IMR-90 (cell line): ENCODE data around the gene SLAMF1. TPM values are rescaled to one million over a fixed set of nuclear protein-coding genes. Genes with fewer than 3 reads are reported as not detected.

ENCODE experiments used
- ATAC-seq: fragments of 200-7000 bp; cut with Tn5 transposase; 2 replicates; pipeline ENCODE4 v1.9.1; 2020; ENCODE audit warnings: low read depth, mild to moderate bottlenecking, moderate library complexity
- BruUV-seq: library from RNA; stranded (reverse); fragments of 400-500 nt; replicated peaks from 2 replicates; lab custom pipeline; 2021; lab: Mats Ljungman, UMichigan
- CTCF ChIA-PET: fragments of 300-600 bp; formaldehyde crosslinking; extraction: SDS; loops from one replicate; lab custom pipeline; 2021; ENCODE audit warnings: antibody characterized with exemption; lab: Yijun Ruan, JAX
- POLR2A ChIA-PET: fragments of 300-600 bp; sonication (Branson Sonifier 250); formaldehyde crosslinking; loops from one replicate; lab custom pipeline; 2022; ENCODE audit warnings: antibody characterized with exemption; ENCODE audit not compliant: unreplicated experiment; lab: Charles Lee
- DNase-seq: peaks from one replicate; pipeline ENCODE4 v3.0.0; 2013
- H2AFZ ChIP-seq: replicated peaks from 2 replicates; pipeline ENCODE3; 2013; ENCODE audit warnings: low read length, mild to moderate bottlenecking; ENCODE audit not compliant: poor library complexity
- H2AK5ac ChIP-seq: 2 replicates; pipeline ENCODE4 v1.6.1; 2013; ENCODE audit warnings: low read depth, low read length, inconsistent platforms
- H2AK9ac ChIP-seq: replicated peaks from 2 replicates; pipeline ENCODE3; 2013; ENCODE audit warnings: mild to moderate bottlenecking, low read depth, low read length, moderate library complexity; ENCODE audit not compliant: poor library complexity
- H2BK120ac ChIP-seq: 2 replicates; pipeline ENCODE4 v1.6.1; 2013; ENCODE audit warnings: low read depth, low read length, inconsistent platforms
- H2BK15ac ChIP-seq: 3 replicates; pipeline ENCODE4 v1.6.1; 2013; ENCODE audit warnings: low read depth, low read length, inconsistent platforms
- H2BK20ac ChIP-seq: 2 replicates; pipeline ENCODE4 v1.6.1; 2013; ENCODE audit warnings: low read depth, mild to moderate bottlenecking, inconsistent platforms, low read length, moderate library complexity
- H2BK5ac ChIP-seq: 2 replicates; pipeline ENCODE4 v1.6.1; 2013; ENCODE audit warnings: mild to moderate bottlenecking, low read depth, low read length, inconsistent platforms; ENCODE audit not compliant: poor library complexity, severe bottlenecking
- H3K14ac ChIP-seq: replicated peaks from 2 replicates; pipeline ENCODE4 v1.6.1; 2013; ENCODE audit warnings: low read depth, low read length, inconsistent platforms
- H3K18ac ChIP-seq: 2 replicates; pipeline ENCODE4 v1.6.1; 2013; ENCODE audit warnings: low read depth, low read length, control low read depth
- H3K23ac ChIP-seq: 2 replicates; pipeline ENCODE4 v1.6.1; 2013; ENCODE audit warnings: low read depth, low read length, inconsistent platforms
- H3K27ac ChIP-seq: 2 replicates; pipeline ENCODE4 v1.5.1; 2013; ENCODE audit warnings: mild to moderate bottlenecking, control low read depth, low read length; ENCODE audit not compliant: insufficient read depth
- H3K27me3 ChIP-seq: 2 replicates; pipeline ENCODE4 v1.6.1; 2013; ENCODE audit warnings: low read length; ENCODE audit not compliant: control insufficient read depth, insufficient read depth
- H3K36me3 ChIP-seq: 2 replicates; pipeline ENCODE4 v1.6.1; 2013; ENCODE audit warnings: low read length, mixed read lengths; ENCODE audit not compliant: control insufficient read depth, insufficient read depth
- H3K4ac ChIP-seq: 2 replicates; pipeline ENCODE4 v1.6.1; 2013; ENCODE audit warnings: low read depth, low read length, inconsistent platforms
- H3K4me1 ChIP-seq: 2 replicates; pipeline ENCODE4 v1.6.1; 2013; ENCODE audit warnings: low read length, mixed read lengths; ENCODE audit not compliant: control insufficient read depth, insufficient read depth
- H3K4me2 ChIP-seq: 2 replicates; pipeline ENCODE4 v1.6.1; 2013; ENCODE audit warnings: low read depth, mild to moderate bottlenecking, control low read depth, low read length, moderate library complexity
- H3K4me3 ChIP-seq: 2 replicates; pipeline ENCODE4 v1.5.1; 2013; ENCODE audit warnings: low read depth, mild to moderate bottlenecking, control low read depth, low read length, moderate library complexity; ENCODE audit not compliant: insufficient read depth
- H3K56ac ChIP-seq: 2 replicates; pipeline ENCODE4 v1.6.1; 2013; ENCODE audit warnings: low read length, inconsistent platforms; ENCODE audit not compliant: insufficient read depth; ENCODE audit errors: extremely low read depth
- H3K79me1 ChIP-seq, 2 experiments: 2 replicates each; pipeline ENCODE4 v1.6.1; 2013; ENCODE audit warnings: low read length in 2 of 2, inconsistent platforms in 1 of 2, low read depth in 1 of 2
- H3K9ac ChIP-seq: 2 replicates; pipeline ENCODE4 v1.6.1; 2013; ENCODE audit warnings: low read depth, low read length, control low read depth
- H3K9me1 ChIP-seq: 2 replicates; pipeline ENCODE4 v1.6.1; 2013; ENCODE audit warnings: low read length, inconsistent platforms; ENCODE audit not compliant: insufficient read depth
- H3K9me3 ChIP-seq: 2 replicates; pipeline ENCODE4 v1.6.1; 2013; ENCODE audit warnings: low read length; ENCODE audit not compliant: control insufficient read depth, insufficient read depth
- H4K20me1 ChIP-seq: 2 replicates; pipeline ENCODE4 v1.6.1; 2013; ENCODE audit warnings: low read length, inconsistent platforms; ENCODE audit not compliant: insufficient read depth
- H4K5ac ChIP-seq: 2 replicates; pipeline ENCODE4 v1.6.1; 2013; ENCODE audit warnings: mild to moderate bottlenecking, low read depth, low read length, control low read depth
- H4K8ac ChIP-seq, 2 experiments: 2 replicates each; pipeline ENCODE4 v1.6.1; 2013; ENCODE audit warnings: low read depth in 2 of 2, low read length in 2 of 2, control low read depth in 1 of 2, inconsistent platforms in 1 of 2
- H4K91ac ChIP-seq: 2 replicates; pipeline ENCODE4 v1.6.1; 2013; ENCODE audit warnings: low read depth, low read length, inconsistent platforms; ENCODE audit not compliant: insufficient read depth
- BHLHE40 ChIP-seq: fragments of 150-350 bp; IDR thresholded peaks from 2 replicates; pipeline ENCODE4 v1.6.1; 2016; ENCODE audit warnings: mild to moderate bottlenecking, low read depth, low read length
- CEBPB ChIP-seq: IDR thresholded peaks from 2 replicates; pipeline ENCODE4 v1.6.1; 2012; ENCODE audit warnings: low read depth, low read length, improper control_type of control experiment
- CHD1 ChIP-seq: IDR thresholded peaks from 2 replicates; pipeline ENCODE4 v1.6.1; 2012; ENCODE audit warnings: low read depth, low read length, improper control_type of control experiment
- CTCF ChIP-seq: conservative IDR thresholded peaks from 2 replicates; pipeline ENCODE4 v1.5.1; 2012; ENCODE audit warnings: mild to moderate bottlenecking, low read depth, low read length, improper control_type of control experiment
- ELK1 ChIP-seq: fragments of 150-350 bp; IDR thresholded peaks from 2 replicates; pipeline ENCODE4 v1.6.1; 2016; ENCODE audit warnings: low read depth, mild to moderate bottlenecking, low read length, moderate library complexity, borderline replicate concordance
- FOS ChIP-seq: fragments of 150-350 bp; IDR thresholded peaks from 2 replicates; pipeline ENCODE4 v1.6.1; 2016; ENCODE audit warnings: low read depth, low read length
- MAFK ChIP-seq: IDR thresholded peaks from 2 replicates; pipeline ENCODE4 v1.6.1; 2012; ENCODE audit warnings: low read depth, low read length, improper control_type of control experiment
- MAZ ChIP-seq: IDR thresholded peaks from 2 replicates; pipeline ENCODE4 v1.6.1; 2012; ENCODE audit warnings: low read depth, mild to moderate bottlenecking, low read length, improper control_type of control experiment, moderate library complexity, borderline replicate concordance
- MXI1 ChIP-seq: IDR thresholded peaks from 2 replicates; pipeline ENCODE4 v1.6.1; 2012; ENCODE audit warnings: low read depth, mild to moderate bottlenecking, low read length, moderate library complexity, borderline replicate concordance
- NFE2L2 ChIP-seq: fragments of 150-350 bp; IDR thresholded peaks from 2 replicates; pipeline ENCODE4 v1.6.1; 2016; ENCODE audit warnings: low read depth, mild to moderate bottlenecking, low read length
- POLR2A ChIP-seq: IDR thresholded peaks from 2 replicates; pipeline ENCODE4 v1.6.1; 2012; ENCODE audit warnings: mild to moderate bottlenecking, low read depth, low read length
- RAD21 ChIP-seq: IDR thresholded peaks from 2 replicates; pipeline ENCODE4 v1.6.1; 2012; ENCODE audit warnings: low read length, improper control_type of control experiment
- RCOR1 ChIP-seq: IDR thresholded peaks from 2 replicates; pipeline ENCODE4 v1.6.1; 2012; ENCODE audit warnings: mild to moderate bottlenecking, low read length, improper control_type of control experiment; ENCODE audit not compliant: insufficient replicate concordance
- RFX5 ChIP-seq: IDR thresholded peaks from 2 replicates; pipeline ENCODE4 v1.8.0; 2012; ENCODE audit warnings: low read depth, mild to moderate bottlenecking, low read length, moderate library complexity
- SMC3 ChIP-seq: fragments of 150-350 bp; IDR thresholded peaks from 2 replicates; pipeline ENCODE4 v1.6.1; 2016; ENCODE audit warnings: low read depth, mild to moderate bottlenecking, antibody characterized with exemption, low read length, moderate library complexity
- USF2 ChIP-seq: fragments of 150-350 bp; IDR thresholded peaks from 2 replicates; pipeline ENCODE4 v1.6.1; 2017; ENCODE audit warnings: mild to moderate bottlenecking, antibody characterized with exemption, low read length, low read depth
- WGBS, 2 experiments: methylation state at CpG; one replicate each; pipeline versions ENCODE4 v1.1.5 to v1.1.7; 2013; ENCODE audit warnings: missing lambda C conversion rate in 2 of 2; ENCODE audit not compliant: insufficient read length in 1 of 2; ENCODE audit errors: extremely low coverage in 2 of 2; 5-methylcytosine and 5-hydroxymethylcytosine counted together
- dilution Hi-C: fragments of 300-500 bp; cut with HindIII; formaldehyde crosslinking; loops from one replicate; pipeline ENCODE4 v1.14.3; 2018; ENCODE audit warnings: low sequenced_read_pairs; ENCODE audit not compliant: unreplicated experiment
- in situ Hi-C: fragments of 300-500 bp; cut with MboI; formaldehyde crosslinking; loops from 3 replicates; pipeline ENCODE4 v1.14.3; 2019; ENCODE audit warnings: low sequenced_read_pairs, inconsistent platforms, mixed read lengths
- intact Hi-C: fragments of 100-400 bp; cut with micrococcal nuclease; formaldehyde crosslinking; loops from 2 replicates; pipeline ENCODE4 v1.10.0; 2022
- polyA plus RNA-seq, 3 experiments: library from polyadenylated mRNA; depleted of rRNA; stranded (reverse); fragments of >200 nt; gene quantifications; 2 replicates each; pipeline ENCODE4 v1.2.3, GENCODE V29; 2012; ENCODE audit warnings: low replicate concordance in 1 of 3
- total RNA-seq: library from RNA; depleted of rRNA; stranded (reverse); fragments of >200 nt; gene quantifications from 2 replicates; pipeline ENCODE4 v1.2.3, GENCODE V29; 2012

SLAMF1 gene
- total and polyA plus RNA-seq, 2 of the 4 experiments (the other 2 are of a cell fraction), result not detected

DNA sequence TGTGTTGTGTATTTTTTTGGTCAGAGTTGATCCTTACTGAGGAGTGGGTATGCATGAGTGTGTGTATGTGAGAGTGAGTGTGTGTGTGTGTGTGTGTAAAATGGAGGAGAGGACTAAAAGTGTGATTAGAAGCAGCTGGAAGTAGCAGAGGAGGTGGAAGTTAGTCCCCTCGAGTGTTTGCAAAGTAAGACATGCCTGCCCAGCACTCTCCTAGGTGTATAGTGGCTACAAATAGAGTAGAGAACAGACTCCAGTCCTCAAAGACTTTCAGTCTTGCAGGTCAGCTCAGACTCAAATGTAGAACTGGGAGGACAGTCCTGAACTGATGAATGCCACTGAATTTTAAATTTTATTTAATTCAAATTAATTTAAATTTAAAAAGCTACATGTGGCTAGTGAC lies 28.5 kb downstream of the SLAMF1 start:
- Histone ChIP-seq H3K18ac (no peak overlapping the region), H3K36me3 (no peaks in the 10 kb centered on the region), H3K27ac (no peak overlapping the region), H2AFZ (no peak overlapping the region), H3K4me1 (no peaks in the 10 kb centered on the region), H2BK120ac (no peak overlapping the region), H3K4ac (no peak overlapping the region), H2BK15ac (no peak overlapping the region), H4K8ac (no peak overlapping the region), H3K9me3 (no peaks in the 10 kb centered on the region), H2AK5ac (no peak overlapping the region), H3K14ac (no peak overlapping the region), H2BK5ac (no peak overlapping the region), H3K56ac (no peak overlapping the region), H4K20me1 (no peaks in the 10 kb centered on the region), H3K23ac (no peak overlapping the region), H3K79me1 (no peaks in the 10 kb centered on the region), H3K27me3 (no peaks in the 10 kb centered on the region), H3K4me2 (no peak overlapping the region), H3K4me3 (no peak overlapping the region), H2AK9ac (no peak overlapping the region), H4K91ac (no peak overlapping the region), H3K9ac (no peak overlapping the region), H2BK20ac (no peak overlapping the region), H3K9me1 (no peaks in the 10 kb centered on the region), H4K5ac (no peak overlapping the region)
- ATAC-seq (no peak), DNase-seq (no peak)
- TF ChIP-seq SMC3, result no peak
- no peak for TF ChIP-seq BHLHE40
- no peak for TF ChIP-seq USF2
- no peak for TF ChIP-seq CHD1
- no peak for TF ChIP-seq MAZ
- no peak for TF ChIP-seq FOS
- TF ChIP-seq ELK1, result no peak
- no peak for TF ChIP-seq NFE2L2
- TF ChIP-seq RCOR1, result no peak
- no peak for TF ChIP-seq MXI1
- no peak for TF ChIP-seq CTCF
- TF ChIP-seq RAD21, result no peak
- no peak for TF ChIP-seq MAFK
- no peak for TF ChIP-seq POLR2A
- TF ChIP-seq CEBPB, result no peak
- no peak for TF ChIP-seq RFX5
- dilution Hi-C loops, result no loop called here
- WGBS, 2 experiments, result no CpG with 5 or more reads among the region's 1 CpG
- CTCF ChIA-PET, result no interaction called here
- in situ Hi-C loops, result loop anchor here (25.0 kb wide), 1 partner anchor 431 kb away; the partner anchor contains the start of gene CASQ1
- intact Hi-C loops, result no loop called here
- POLR2A ChIA-PET, result no interaction called here
- BruUV-seq, result no TSS peak
